ENCODE data around the gene MAG. TPM values are rescaled to one million over a fixed set of nuclear protein-coding genes. Genes with fewer than 3 reads are reported as not detected.

The MAG gene
- total RNA-seq, 1 experiment from 2014 or later = 0.46 TPM

- ATAC-seq = no peak
- Mint-ChIP-seq H3K27me3 (ENCODE audit: low read depth) (no peaks in the 10 kb centered on the region), H3K27ac (no peak overlapping the region), H3K9me3 (no peaks in the 10 kb centered on the region), H3K36me3 (peaks cover 56% of the 10 kb centered on the region), H3K4me1 (peaks cover 26% of the 10 kb centered on the region), H3K4me3 (no peak overlapping the region)
- ChIA-PET POLR2A (no interaction called here), CTCF (interaction anchor here (1.3 to 1.8 kb wide), 3 partner anchors 15 to 140 kb away, joined by 4 read pairs; partner anchors contain the start of genes FXYD7 and USF2)
- DNase-seq (ENCODE audit: low spot score) = no peak
- TF ChIP-seq, protein P1, sequence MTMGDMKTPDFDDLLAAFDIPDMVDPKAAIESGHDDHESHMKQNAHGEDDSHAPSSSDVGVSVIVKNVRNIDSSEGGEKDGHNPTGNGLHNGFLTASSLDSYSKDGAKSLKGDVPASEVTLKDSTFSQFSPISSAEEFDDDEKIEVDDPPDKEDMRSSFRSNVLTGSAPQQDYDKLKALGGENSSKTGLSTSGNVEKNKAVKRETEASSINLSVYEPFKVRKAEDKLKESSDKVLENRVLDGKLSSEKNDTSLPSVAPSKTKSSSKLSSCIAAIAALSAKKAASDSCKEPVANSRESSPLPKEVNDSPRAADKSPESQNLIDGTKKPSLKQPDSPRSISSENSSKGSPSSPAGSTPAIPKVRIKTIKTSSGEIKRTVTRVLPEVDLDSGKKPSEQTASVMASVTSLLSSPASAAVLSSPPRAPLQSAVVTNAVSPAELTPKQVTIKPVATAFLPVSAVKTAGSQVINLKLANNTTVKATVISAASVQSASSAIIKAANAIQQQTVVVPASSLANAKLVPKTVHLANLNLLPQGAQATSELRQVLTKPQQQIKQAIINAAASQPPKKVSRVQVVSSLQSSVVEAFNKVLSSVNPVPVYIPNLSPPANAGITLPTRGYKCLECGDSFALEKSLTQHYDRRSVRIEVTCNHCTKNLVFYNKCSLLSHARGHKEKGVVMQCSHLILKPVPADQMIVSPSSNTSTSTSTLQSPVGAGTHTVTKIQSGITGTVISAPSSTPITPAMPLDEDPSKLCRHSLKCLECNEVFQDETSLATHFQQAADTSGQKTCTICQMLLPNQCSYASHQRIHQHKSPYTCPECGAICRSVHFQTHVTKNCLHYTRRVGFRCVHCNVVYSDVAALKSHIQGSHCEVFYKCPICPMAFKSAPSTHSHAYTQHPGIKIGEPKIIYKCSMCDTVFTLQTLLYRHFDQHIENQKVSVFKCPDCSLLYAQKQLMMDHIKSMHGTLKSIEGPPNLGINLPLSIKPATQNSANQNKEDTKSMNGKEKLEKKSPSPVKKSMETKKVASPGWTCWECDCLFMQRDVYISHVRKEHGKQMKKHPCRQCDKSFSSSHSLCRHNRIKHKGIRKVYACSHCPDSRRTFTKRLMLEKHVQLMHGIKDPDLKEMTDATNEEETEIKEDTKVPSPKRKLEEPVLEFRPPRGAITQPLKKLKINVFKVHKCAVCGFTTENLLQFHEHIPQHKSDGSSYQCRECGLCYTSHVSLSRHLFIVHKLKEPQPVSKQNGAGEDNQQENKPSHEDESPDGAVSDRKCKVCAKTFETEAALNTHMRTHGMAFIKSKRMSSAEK (CRISPR knock-in tag; IDR thresholded peaks at IDR 0.05; ENCODE audit: borderline replicate concordance) = no peak
- TF ChIP-seq MAX (CRISPR knock-in tag; IDR thresholded peaks at IDR 0.05) = no peak
- TF ChIP-seq AR (CRISPR knock-in tag; IDR thresholded peaks at IDR 0.05) = no peak
- no peak for TF ChIP-seq NR3C1 (CRISPR knock-in tag; conservative IDR thresholded peaks at IDR 0.05; ENCODE audit: low read depth)
- TF ChIP-seq STAT6 (CRISPR knock-in tag; conservative IDR thresholded peaks at IDR 0.05; ENCODE audit: low read depth) = no peak
- no peak for TF ChIP-seq NFYB (CRISPR knock-in tag; conservative IDR thresholded peaks at IDR 0.05; ENCODE audit: low read depth)
- TF ChIP-seq JAZF1 (CRISPR knock-in tag; IDR thresholded peaks at IDR 0.05) = no peak
- no peak for TF ChIP-seq SMAD3 (CRISPR knock-in tag; IDR thresholded peaks at IDR 0.05; ENCODE audit: borderline replicate concordance)
- TF ChIP-seq, protein P2, sequence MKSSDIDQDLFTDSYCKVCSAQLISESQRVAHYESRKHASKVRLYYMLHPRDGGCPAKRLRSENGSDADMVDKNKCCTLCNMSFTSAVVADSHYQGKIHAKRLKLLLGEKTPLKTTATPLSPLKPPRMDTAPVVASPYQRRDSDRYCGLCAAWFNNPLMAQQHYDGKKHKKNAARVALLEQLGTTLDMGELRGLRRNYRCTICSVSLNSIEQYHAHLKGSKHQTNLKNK (CRISPR knock-in tag; IDR thresholded peaks at IDR 0.05) = no peak
- TF ChIP-seq EMX1 (CRISPR knock-in tag; IDR thresholded peaks at IDR 0.05) = no peak
- TF ChIP-seq NFE2L1 (CRISPR knock-in tag; IDR thresholded peaks at IDR 0.05) = no peak
- TF ChIP-seq, protein P3, sequence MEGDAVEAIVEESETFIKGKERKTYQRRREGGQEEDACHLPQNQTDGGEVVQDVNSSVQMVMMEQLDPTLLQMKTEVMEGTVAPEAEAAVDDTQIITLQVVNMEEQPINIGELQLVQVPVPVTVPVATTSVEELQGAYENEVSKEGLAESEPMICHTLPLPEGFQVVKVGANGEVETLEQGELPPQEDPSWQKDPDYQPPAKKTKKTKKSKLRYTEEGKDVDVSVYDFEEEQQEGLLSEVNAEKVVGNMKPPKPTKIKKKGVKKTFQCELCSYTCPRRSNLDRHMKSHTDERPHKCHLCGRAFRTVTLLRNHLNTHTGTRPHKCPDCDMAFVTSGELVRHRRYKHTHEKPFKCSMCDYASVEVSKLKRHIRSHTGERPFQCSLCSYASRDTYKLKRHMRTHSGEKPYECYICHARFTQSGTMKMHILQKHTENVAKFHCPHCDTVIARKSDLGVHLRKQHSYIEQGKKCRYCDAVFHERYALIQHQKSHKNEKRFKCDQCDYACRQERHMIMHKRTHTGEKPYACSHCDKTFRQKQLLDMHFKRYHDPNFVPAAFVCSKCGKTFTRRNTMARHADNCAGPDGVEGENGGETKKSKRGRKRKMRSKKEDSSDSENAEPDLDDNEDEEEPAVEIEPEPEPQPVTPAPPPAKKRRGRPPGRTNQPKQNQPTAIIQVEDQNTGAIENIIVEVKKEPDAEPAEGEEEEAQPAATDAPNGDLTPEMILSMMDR (IDR thresholded peaks at IDR 0.05) = no peak
- TF ChIP-seq ATF6 (CRISPR knock-in tag; IDR thresholded peaks at IDR 0.05) = no peak
- TF ChIP-seq MYBL2 (CRISPR knock-in tag; IDR thresholded peaks at IDR 0.05) = no peak
- TF ChIP-seq NR2C2 (CRISPR knock-in tag; IDR thresholded peaks at IDR 0.05) = no peak
- TF ChIP-seq ETV6 (CRISPR knock-in tag; IDR thresholded peaks at IDR 0.05) = no peak
- no peak for TF ChIP-seq GABPB1 (CRISPR knock-in tag; IDR thresholded peaks at IDR 0.05)
These were observed 37.3 kb upstream of the MAG start for GRCh38 chr19:35254341-35255297.
